ENCODE measurements around the gene MAP2K5. TPM values are rescaled to one million over a fixed set of nuclear protein-coding genes. Genes with fewer than 3 reads are reported as not detected.

MAP2K5 gene
- total and polyA plus RNA-seq, 4 donors, result 3.8 to 6.4 (median 5.6) TPM

- H3K4me1 ChIP-seq (ENCODE audit: control insufficient read depth in 4 of 4, insufficient read depth in 4 of 4, low read length in 3 of 4), result peaks cover 0 to 2% (median 0%) of the 10 kb centered on the region in 4 donors
- no peak overlapping the region for H3K4me3 ChIP-seq (ENCODE audit: low read depth in 1 of 3, low read length in 3 of 3)
- peaks cover 0 to under 1% (median 0%) of the 10 kb centered on the region in 4 donors for H3K36me3 ChIP-seq (ENCODE audit: control insufficient read depth in 4 of 4, insufficient read depth in 3 of 4, low read depth in 1 of 4, low read length in 3 of 4)
- H3K9ac ChIP-seq (ENCODE audit: low read depth in 1 of 2, low read length in 2 of 2), result no peak overlapping the region
- no peak for DNase-seq (ENCODE audit: low spot score)
- H3K27ac ChIP-seq (ENCODE audit: low read depth in 1 of 2, low read length in 2 of 2), result no peak overlapping the region
- H3K9me3 ChIP-seq (ENCODE audit: control insufficient read depth in 4 of 4, low read length in 3 of 4), result no peaks in the 10 kb centered on the region
- H3K27me3 ChIP-seq (ENCODE audit: control insufficient read depth in 4 of 4, insufficient read depth in 4 of 4, low read length in 3 of 4), result no peaks in the 10 kb centered on the region
- 89% methylated on average over 1 of the region's 1 CpG for WGBS
- no peak for TF ChIP-seq SP1 (IDR thresholded peaks at IDR 0.05)
Observed at GRCh38 chr15:67534360-67534759, 8.1 kb upstream of the MAP2K5 start.

- WGBS, result 95% methylated on average over 1 of the region's 1 CpG
- DNase-seq (ENCODE audit: low spot score), result no peak
- TF ChIP-seq HNF4A (conservative IDR thresholded peaks at IDR 0.05) (no peak), JUND (IDR thresholded peaks at IDR 0.05) (no peak), ATF3 (IDR thresholded peaks at IDR 0.05) (no peak), HNF4G (IDR thresholded peaks at IDR 0.05) (no peak), EGR1 (IDR thresholded peaks at IDR 0.05; ENCODE audit: low read depth in 2 of 2) (no peak), SP1 (IDR thresholded peaks at IDR 0.05) (no peak), TAF1 (conservative IDR thresholded peaks at IDR 0.05) (no peak), GABPA (IDR thresholded peaks at IDR 0.05 in 1 of 2, conservative IDR thresholded peaks at IDR 0.05 in 1 of 2) (no peak), MAX (IDR thresholded peaks at IDR 0.05) (no peak)
- Histone ChIP-seq H3K4me1 (ENCODE audit: control insufficient read depth in 4 of 4, insufficient read depth in 4 of 4, low read length in 3 of 4) (peaks cover 0 to 2% (median 0%) of the 10 kb centered on the region in 4 donors), H3K27ac (ENCODE audit: low read depth in 1 of 2, low read length in 2 of 2) (no peak overlapping the region), H3K9me3 (ENCODE audit: control insufficient read depth in 4 of 4, low read length in 3 of 4) (no peaks in the 10 kb centered on the region), H3K27me3 (ENCODE audit: control insufficient read depth in 4 of 4, insufficient read depth in 4 of 4, low read length in 3 of 4) (no peaks in the 10 kb centered on the region), H3K4me3 (ENCODE audit: low read depth in 1 of 3, low read length in 3 of 3) (no peak overlapping the region), H3K36me3 (ENCODE audit: control insufficient read depth in 4 of 4, insufficient read depth in 3 of 4, low read depth in 1 of 4, low read length in 3 of 4) (no peaks in the 10 kb centered on the region), H3K9ac (ENCODE audit: low read depth in 1 of 2, low read length in 2 of 2) (no peak overlapping the region)
Observed at GRCh38 chr15:67537771-67538170, 4.7 kb upstream of the MAP2K5 start.

- Histone ChIP-seq H3K27ac (ENCODE audit: low read depth in 1 of 2, low read length in 2 of 2) (peak overlapping the region; percentile 71 to 87), H3K9me3 (ENCODE audit: control insufficient read depth in 4 of 4, low read length in 3 of 4) (no peaks in the 10 kb centered on the region), H3K36me3 (ENCODE audit: control insufficient read depth in 4 of 4, insufficient read depth in 3 of 4, low read depth in 1 of 4, low read length in 3 of 4) (peaks cover 0 to 5% (median 0%) of the 10 kb centered on the region in 4 donors), H3K9ac (ENCODE audit: low read depth in 1 of 2, low read length in 2 of 2) (peak overlapping the region; percentile 68 to 71), H3K4me1 (ENCODE audit: control insufficient read depth in 4 of 4, insufficient read depth in 4 of 4, low read length in 3 of 4) (peaks cover 0 to 12% (median 9%) of the 10 kb centered on the region in 4 donors), H3K27me3 (ENCODE audit: control insufficient read depth in 4 of 4, insufficient read depth in 4 of 4, low read length in 3 of 4) (no peaks in the 10 kb centered on the region), H3K4me3 (ENCODE audit: low read depth in 1 of 3, low read length in 3 of 3) (peak overlapping the region; percentile 73 to 99 (median 98))
- 25% methylated on average over 7 of the region's 7 CpGs for WGBS
- TF ChIP-seq YY1 (IDR thresholded peaks at IDR 0.05) (peak; percentile 39), RXRA (IDR thresholded peaks at IDR 0.05) (peak in 1 of 2 donors; percentile 7), MAX (IDR thresholded peaks at IDR 0.05) (no peak)
- DNase-seq (ENCODE audit: low spot score), result peak; percentile 38
Observed at GRCh38 chr15:67543348-67543718, 830 bp downstream of the MAP2K5 start.

GRCh38 chr15:67544475-67544874 is 2.0 kb downstream of the MAP2K5 start:
- DNase-seq (ENCODE audit: low spot score), result no peak
- H3K9me3 ChIP-seq (ENCODE audit: control insufficient read depth in 4 of 4, low read length in 3 of 4), result no peaks in the 10 kb centered on the region
- H3K9ac ChIP-seq (ENCODE audit: low read depth in 1 of 2, low read length in 2 of 2), result no peak overlapping the region
- peaks cover 0 to 12% (median 9%) of the 10 kb centered on the region in 4 donors for H3K4me1 ChIP-seq (ENCODE audit: control insufficient read depth in 4 of 4, insufficient read depth in 4 of 4, low read length in 3 of 4)
- H3K27me3 ChIP-seq (ENCODE audit: control insufficient read depth in 4 of 4, insufficient read depth in 4 of 4, low read length in 3 of 4), result no peaks in the 10 kb centered on the region
- H3K36me3 ChIP-seq (ENCODE audit: control insufficient read depth in 4 of 4, insufficient read depth in 3 of 4, low read depth in 1 of 4, low read length in 3 of 4), result peaks cover 0 to 5% (median 0%) of the 10 kb centered on the region in 4 donors
- H3K4me3 ChIP-seq (ENCODE audit: low read depth in 1 of 3, low read length in 3 of 3), result no peak overlapping the region
- WGBS, result 99% methylated on average over 3 of the region's 3 CpGs
- H3K27ac ChIP-seq (ENCODE audit: low read depth in 1 of 2, low read length in 2 of 2), result no peak overlapping the region
- TF ChIP-seq SP1 (IDR thresholded peaks at IDR 0.05) (no peak), GABPA (IDR thresholded peaks at IDR 0.05 in 1 of 2, conservative IDR thresholded peaks at IDR 0.05 in 1 of 2) (no peak), ATF3 (IDR thresholded peaks at IDR 0.05) (no peak), MAX (IDR thresholded peaks at IDR 0.05) (no peak), RAD21 (IDR thresholded peaks at IDR 0.05) (no peak), JUND (IDR thresholded peaks at IDR 0.05) (no peak), HNF4G (IDR thresholded peaks at IDR 0.05) (no peak), TAF1 (conservative IDR thresholded peaks at IDR 0.05) (no peak), EGR1 (IDR thresholded peaks at IDR 0.05; ENCODE audit: low read depth in 2 of 2) (no peak), HNF4A (conservative IDR thresholded peaks at IDR 0.05) (no peak), RXRA (IDR thresholded peaks at IDR 0.05) (no peak), FOXA1 (IDR thresholded peaks at IDR 0.05) (no peak), FOXA2 (IDR thresholded peaks at IDR 0.05) (no peak), YY1 (IDR thresholded peaks at IDR 0.05) (no peak), REST (IDR thresholded peaks at IDR 0.05) (no peak), CTCF (IDR thresholded peaks at IDR 0.05; ENCODE audit: low read depth, low read length, missing input control) (no peak)

All from liver (tissue), 9 donors.